HEK293 (cell line): ENCODE data around the gene RPGRIP1L.

ENCODE experiments used
- RBAK ChIP-seq: fragments of 450-650 bp; formaldehyde crosslinking; IDR thresholded peaks from 2 replicates; pipeline ENCODE4 v1.5.1; 2016; ENCODE audit warnings: missing biosample characterization, missing genetic modification characterization
- SP2 ChIP-seq: fragments of 450-650 bp; formaldehyde crosslinking; IDR thresholded peaks from 2 replicates; pipeline ENCODE4 v1.5.1; 2016; ENCODE audit warnings: missing biosample characterization, missing genetic modification characterization
- TRIM28 ChIP-seq: IDR thresholded peaks from 2 replicates; pipeline ENCODE4 v1.6.1; 2011; ENCODE audit warnings: low read length, control low read depth, borderline replicate concordance
- WT1 ChIP-seq: fragments of 450-650 bp; formaldehyde crosslinking; IDR thresholded peaks from 2 replicates; pipeline ENCODE4 v1.5.1; 2016; ENCODE audit warnings: missing biosample characterization, missing genetic modification characterization
- ZIC2 ChIP-seq: fragments of 450-650 bp; formaldehyde crosslinking; IDR thresholded peaks from 2 replicates; pipeline ENCODE4 v1.5.1; 2016; ENCODE audit warnings: missing biosample characterization, missing genetic modification characterization
- ZNF133 ChIP-seq: fragments of 450-650 bp; formaldehyde crosslinking; IDR thresholded peaks from 2 replicates; pipeline ENCODE4 v1.5.1; 2016; ENCODE audit warnings: missing biosample characterization, missing genetic modification characterization
- ZNF155 ChIP-seq: fragments of 450-650 bp; formaldehyde crosslinking; IDR thresholded peaks from 2 replicates; pipeline ENCODE4 v1.5.1; 2016; ENCODE audit warnings: missing biosample characterization, missing genetic modification characterization
- ZNF221 ChIP-seq: fragments of 450-650 bp; formaldehyde crosslinking; IDR thresholded peaks from 2 replicates; pipeline ENCODE4 v1.5.1; 2017; ENCODE audit warnings: missing biosample characterization, missing genetic modification characterization, borderline replicate concordance
- ZNF292 ChIP-seq: fragments of 450-650 bp; formaldehyde crosslinking; IDR thresholded peaks from 2 replicates; pipeline ENCODE4 v1.5.1; 2016; ENCODE audit warnings: low read depth, missing biosample characterization, missing genetic modification characterization, borderline replicate concordance
- ZNF335 ChIP-seq: fragments of 450-650 bp; formaldehyde crosslinking; conservative IDR thresholded peaks from 2 replicates; pipeline ENCODE4 v1.5.1; 2016; ENCODE audit warnings: missing biosample characterization, missing genetic modification characterization
- ZNF394 ChIP-seq: fragments of 450-650 bp; formaldehyde crosslinking; IDR thresholded peaks from 2 replicates; pipeline ENCODE4 v1.5.1; 2016; ENCODE audit warnings: missing biosample characterization, missing genetic modification characterization, mild to moderate bottlenecking, moderate library complexity, borderline replicate concordance
- ZNF654 ChIP-seq: fragments of 450-650 bp; formaldehyde crosslinking; IDR thresholded peaks from 2 replicates; pipeline ENCODE4 v1.5.1; 2016; ENCODE audit warnings: low read depth, missing biosample characterization, missing genetic modification characterization
- ZNF791 ChIP-seq: fragments of 450-650 bp; formaldehyde crosslinking; IDR thresholded peaks from 2 replicates; pipeline ENCODE4 v1.5.1; 2016; ENCODE audit warnings: missing biosample characterization, missing genetic modification characterization
- ZNF843 ChIP-seq: fragments of 450-650 bp; formaldehyde crosslinking; IDR thresholded peaks from 2 replicates; pipeline ENCODE4 v1.5.1; 2016; ENCODE audit warnings: missing biosample characterization, missing genetic modification characterization
- TF ChIP-seq, protein P1 (sequence below): fragments of 450-650 bp; formaldehyde crosslinking; IDR thresholded peaks from 2 replicates; pipeline ENCODE4 v1.5.1; 2016; ENCODE audit warnings: missing biosample characterization, missing genetic modification characterization
- TF ChIP-seq, protein P2 (sequence below): fragments of 450-650 bp; formaldehyde crosslinking; IDR thresholded peaks from 2 replicates; pipeline ENCODE4 v1.5.1; 2017; ENCODE audit warnings: missing biosample characterization, missing genetic modification characterization
- TF ChIP-seq, protein P3 (sequence below): fragments of 450-650 bp; formaldehyde crosslinking; IDR thresholded peaks from 2 replicates; pipeline ENCODE4 v1.5.1; 2016; ENCODE audit warnings: missing biosample characterization, missing genetic modification characterization
- TF ChIP-seq, protein P4 (sequence below): fragments of 450-650 bp; formaldehyde crosslinking; IDR thresholded peaks from 2 replicates; pipeline ENCODE4 v1.5.1; 2016; ENCODE audit warnings: missing biosample characterization, missing genetic modification characterization
- TF ChIP-seq, protein P5 (sequence below): fragments of 450-650 bp; formaldehyde crosslinking; IDR thresholded peaks from 2 replicates; pipeline ENCODE4 v1.5.1; 2016; ENCODE audit warnings: missing biosample characterization, missing genetic modification characterization, borderline replicate concordance
- TF ChIP-seq, protein P6 (sequence below): fragments of 450-650 bp; formaldehyde crosslinking; IDR thresholded peaks from 2 replicates; pipeline ENCODE4 v1.5.1; 2016; ENCODE audit warnings: missing biosample characterization, missing genetic modification characterization
- TF ChIP-seq, protein P7 (sequence below): fragments of 450-650 bp; formaldehyde crosslinking; IDR thresholded peaks from 2 replicates; pipeline ENCODE4 v1.5.1; 2016; ENCODE audit warnings: missing biosample characterization, missing genetic modification characterization
- TF ChIP-seq, protein P8 (sequence below): fragments of 450-650 bp; formaldehyde crosslinking; IDR thresholded peaks from 2 replicates; pipeline ENCODE4 v1.5.1; 2017; ENCODE audit warnings: missing biosample characterization, missing genetic modification characterization
- TF ChIP-seq, protein P9 (sequence below): fragments of 450-650 bp; formaldehyde crosslinking; IDR thresholded peaks from 2 replicates; pipeline ENCODE4 v1.5.1; 2017; ENCODE audit warnings: missing biosample characterization, missing genetic modification characterization

The RPGRIP1L gene

DNA sequence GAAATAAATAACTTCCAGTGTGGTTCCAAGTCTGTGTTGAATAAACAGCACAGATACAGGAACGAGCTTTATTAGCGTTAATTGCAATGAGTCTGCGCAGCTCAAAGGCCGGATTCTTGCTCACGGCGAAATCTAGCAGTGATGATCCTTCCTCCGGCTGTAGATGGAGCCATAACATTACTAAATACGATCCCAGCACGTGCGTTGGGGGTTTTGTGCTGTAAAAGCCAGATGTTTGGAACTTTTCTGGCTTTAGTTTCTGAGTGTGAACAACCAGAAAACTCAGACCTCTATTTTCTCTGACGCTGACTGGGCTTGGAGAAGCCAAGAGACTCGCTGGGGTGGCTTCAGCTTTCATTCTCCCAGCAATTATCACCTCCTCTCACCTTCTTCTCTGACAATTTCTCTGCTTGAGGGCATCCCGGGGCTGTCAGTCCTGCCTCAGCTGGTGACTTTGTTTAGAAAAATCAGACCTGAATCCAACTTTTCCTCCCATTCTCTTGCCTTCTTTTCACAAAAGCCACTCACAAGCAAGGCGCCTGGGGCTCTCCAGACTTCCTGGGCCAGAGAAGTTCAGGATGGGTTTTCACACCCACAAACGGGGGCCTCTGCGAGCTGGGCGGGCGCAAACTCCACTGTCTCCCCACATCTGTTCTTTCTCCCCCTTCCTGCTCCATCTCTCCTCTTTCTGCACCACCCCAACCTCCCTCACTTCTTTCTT, 153.5 kb downstream of the RPGRIP1L start (continued):
- TF ChIP-seq, protein P1, sequence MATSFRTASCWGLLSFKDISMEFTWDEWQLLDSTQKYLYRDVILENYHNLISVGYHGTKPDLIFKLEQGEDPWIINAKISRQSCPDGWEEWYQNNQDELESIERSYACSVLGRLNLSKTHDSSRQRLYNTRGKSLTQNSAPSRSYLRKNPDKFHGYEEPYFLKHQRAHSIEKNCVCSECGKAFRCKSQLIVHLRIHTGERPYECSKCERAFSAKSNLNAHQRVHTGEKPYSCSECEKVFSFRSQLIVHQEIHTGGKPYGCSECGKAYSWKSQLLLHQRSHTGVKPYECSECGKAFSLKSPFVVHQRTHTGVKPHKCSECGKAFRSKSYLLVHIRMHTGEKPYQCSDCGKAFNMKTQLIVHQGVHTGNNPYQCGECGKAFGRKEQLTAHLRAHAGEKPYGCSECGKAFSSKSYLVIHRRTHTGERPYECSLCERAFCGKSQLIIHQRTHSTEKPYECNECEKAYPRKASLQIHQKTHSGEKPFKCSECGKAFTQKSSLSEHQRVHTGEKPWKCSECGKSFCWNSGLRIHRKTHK (tag by site-specific recombination), result no peak
- TF ChIP-seq ZNF394 (no peak), ZNF221 (tag by site-specific recombination) (no peak), ZNF654 (tag by site-specific recombination) (peak; percentile 94), SP2 (tag by site-specific recombination) (no peak), ZNF791 (no peak), ZNF133 (no peak), ZNF335 (0 out of 2 replicates have a peak, but pooled peaks have one; percentile 29), ZIC2 (tag by site-specific recombination) (no peak), ZNF155 (no peak), ZNF292 (tag by site-specific recombination) (no peak), WT1 (no peak), ZNF843 (tag by site-specific recombination) (no peak; the same call in 1 of the 2 replicates), RBAK (tag by site-specific recombination) (no peak), TRIM28 (no peak)
- TF ChIP-seq, protein P2, sequence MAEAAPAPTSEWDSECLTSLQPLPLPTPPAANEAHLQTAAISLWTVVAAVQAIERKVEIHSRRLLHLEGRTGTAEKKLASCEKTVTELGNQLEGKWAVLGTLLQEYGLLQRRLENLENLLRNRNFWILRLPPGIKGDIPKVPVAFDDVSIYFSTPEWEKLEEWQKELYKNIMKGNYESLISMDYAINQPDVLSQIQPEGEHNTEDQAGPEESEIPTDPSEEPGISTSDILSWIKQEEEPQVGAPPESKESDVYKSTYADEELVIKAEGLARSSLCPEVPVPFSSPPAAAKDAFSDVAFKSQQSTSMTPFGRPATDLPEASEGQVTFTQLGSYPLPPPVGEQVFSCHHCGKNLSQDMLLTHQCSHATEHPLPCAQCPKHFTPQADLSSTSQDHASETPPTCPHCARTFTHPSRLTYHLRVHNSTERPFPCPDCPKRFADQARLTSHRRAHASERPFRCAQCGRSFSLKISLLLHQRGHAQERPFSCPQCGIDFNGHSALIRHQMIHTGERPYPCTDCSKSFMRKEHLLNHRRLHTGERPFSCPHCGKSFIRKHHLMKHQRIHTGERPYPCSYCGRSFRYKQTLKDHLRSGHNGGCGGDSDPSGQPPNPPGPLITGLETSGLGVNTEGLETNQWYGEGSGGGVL (tag by site-specific recombination), result no peak
- TF ChIP-seq, protein P3, sequence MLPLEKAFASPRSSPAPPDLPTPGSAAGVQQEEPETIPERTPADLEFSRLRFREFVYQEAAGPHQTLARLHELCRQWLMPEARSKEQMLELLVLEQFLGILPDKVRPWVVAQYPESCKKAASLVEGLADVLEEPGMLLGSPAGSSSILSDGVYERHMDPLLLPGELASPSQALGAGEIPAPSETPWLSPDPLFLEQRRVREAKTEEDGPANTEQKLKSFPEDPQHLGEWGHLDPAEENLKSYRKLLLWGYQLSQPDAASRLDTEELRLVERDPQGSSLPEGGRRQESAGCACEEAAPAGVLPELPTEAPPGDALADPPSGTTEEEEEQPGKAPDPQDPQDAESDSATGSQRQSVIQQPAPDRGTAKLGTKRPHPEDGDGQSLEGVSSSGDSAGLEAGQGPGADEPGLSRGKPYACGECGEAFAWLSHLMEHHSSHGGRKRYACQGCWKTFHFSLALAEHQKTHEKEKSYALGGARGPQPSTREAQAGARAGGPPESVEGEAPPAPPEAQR, result no peak
- TF ChIP-seq, protein P4, sequence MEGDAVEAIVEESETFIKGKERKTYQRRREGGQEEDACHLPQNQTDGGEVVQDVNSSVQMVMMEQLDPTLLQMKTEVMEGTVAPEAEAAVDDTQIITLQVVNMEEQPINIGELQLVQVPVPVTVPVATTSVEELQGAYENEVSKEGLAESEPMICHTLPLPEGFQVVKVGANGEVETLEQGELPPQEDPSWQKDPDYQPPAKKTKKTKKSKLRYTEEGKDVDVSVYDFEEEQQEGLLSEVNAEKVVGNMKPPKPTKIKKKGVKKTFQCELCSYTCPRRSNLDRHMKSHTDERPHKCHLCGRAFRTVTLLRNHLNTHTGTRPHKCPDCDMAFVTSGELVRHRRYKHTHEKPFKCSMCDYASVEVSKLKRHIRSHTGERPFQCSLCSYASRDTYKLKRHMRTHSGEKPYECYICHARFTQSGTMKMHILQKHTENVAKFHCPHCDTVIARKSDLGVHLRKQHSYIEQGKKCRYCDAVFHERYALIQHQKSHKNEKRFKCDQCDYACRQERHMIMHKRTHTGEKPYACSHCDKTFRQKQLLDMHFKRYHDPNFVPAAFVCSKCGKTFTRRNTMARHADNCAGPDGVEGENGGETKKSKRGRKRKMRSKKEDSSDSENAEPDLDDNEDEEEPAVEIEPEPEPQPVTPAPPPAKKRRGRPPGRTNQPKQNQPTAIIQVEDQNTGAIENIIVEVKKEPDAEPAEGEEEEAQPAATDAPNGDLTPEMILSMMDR (tag by site-specific recombination), result peak; percentile 83
- TF ChIP-seq, protein P5, sequence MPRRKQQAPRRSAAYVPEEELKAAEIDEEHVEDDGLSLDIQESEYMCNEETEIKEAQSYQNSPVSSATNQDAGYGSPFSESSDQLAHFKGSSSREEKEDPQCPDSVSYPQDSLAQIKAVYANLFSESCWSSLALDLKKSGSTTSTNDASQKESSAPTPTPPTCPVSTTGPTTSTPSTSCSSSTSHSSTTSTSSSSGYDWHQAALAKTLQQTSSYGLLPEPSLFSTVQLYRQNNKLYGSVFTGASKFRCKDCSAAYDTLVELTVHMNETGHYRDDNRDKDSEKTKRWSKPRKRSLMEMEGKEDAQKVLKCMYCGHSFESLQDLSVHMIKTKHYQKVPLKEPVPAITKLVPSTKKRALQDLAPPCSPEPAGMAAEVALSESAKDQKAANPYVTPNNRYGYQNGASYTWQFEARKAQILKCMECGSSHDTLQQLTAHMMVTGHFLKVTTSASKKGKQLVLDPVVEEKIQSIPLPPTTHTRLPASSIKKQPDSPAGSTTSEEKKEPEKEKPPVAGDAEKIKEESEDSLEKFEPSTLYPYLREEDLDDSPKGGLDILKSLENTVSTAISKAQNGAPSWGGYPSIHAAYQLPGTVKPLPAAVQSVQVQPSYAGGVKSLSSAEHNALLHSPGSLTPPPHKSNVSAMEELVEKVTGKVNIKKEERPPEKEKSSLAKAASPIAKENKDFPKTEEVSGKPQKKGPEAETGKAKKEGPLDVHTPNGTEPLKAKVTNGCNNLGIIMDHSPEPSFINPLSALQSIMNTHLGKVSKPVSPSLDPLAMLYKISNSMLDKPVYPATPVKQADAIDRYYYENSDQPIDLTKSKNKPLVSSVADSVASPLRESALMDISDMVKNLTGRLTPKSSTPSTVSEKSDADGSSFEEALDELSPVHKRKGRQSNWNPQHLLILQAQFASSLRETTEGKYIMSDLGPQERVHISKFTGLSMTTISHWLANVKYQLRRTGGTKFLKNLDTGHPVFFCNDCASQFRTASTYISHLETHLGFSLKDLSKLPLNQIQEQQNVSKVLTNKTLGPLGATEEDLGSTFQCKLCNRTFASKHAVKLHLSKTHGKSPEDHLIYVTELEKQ (tag by site-specific recombination), result no peak
- TF ChIP-seq, protein P6, sequence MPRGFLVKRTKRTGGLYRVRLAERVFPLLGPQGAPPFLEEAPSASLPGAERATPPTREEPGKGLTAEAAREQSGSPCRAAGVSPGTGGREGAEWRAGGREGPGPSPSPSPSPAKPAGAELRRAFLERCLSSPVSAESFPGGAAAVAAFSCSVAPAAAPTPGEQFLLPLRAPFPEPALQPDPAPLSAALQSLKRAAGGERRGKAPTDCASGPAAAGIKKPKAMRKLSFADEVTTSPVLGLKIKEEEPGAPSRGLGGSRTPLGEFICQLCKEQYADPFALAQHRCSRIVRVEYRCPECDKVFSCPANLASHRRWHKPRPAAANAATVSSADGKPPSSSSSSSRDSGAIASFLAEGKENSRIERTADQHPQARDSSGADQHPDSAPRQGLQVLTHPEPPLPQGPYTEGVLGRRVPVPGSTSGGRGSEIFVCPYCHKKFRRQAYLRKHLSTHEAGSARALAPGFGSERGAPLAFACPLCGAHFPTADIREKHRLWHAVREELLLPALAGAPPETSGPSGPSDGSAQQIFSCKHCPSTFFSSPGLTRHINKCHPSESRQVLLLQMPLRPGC, result no peak
- TF ChIP-seq, protein P7, sequence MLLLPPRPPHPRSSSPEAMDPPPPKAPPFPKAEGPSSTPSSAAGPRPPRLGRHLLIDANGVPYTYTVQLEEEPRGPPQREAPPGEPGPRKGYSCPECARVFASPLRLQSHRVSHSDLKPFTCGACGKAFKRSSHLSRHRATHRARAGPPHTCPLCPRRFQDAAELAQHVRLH (tag by site-specific recombination), result no peak
- TF ChIP-seq, protein P8, sequence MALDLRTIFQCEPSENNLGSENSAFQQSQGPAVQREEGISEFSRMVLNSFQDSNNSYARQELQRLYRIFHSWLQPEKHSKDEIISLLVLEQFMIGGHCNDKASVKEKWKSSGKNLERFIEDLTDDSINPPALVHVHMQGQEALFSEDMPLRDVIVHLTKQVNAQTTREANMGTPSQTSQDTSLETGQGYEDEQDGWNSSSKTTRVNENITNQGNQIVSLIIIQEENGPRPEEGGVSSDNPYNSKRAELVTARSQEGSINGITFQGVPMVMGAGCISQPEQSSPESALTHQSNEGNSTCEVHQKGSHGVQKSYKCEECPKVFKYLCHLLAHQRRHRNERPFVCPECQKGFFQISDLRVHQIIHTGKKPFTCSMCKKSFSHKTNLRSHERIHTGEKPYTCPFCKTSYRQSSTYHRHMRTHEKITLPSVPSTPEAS, result no peak
- TF ChIP-seq, protein P9, sequence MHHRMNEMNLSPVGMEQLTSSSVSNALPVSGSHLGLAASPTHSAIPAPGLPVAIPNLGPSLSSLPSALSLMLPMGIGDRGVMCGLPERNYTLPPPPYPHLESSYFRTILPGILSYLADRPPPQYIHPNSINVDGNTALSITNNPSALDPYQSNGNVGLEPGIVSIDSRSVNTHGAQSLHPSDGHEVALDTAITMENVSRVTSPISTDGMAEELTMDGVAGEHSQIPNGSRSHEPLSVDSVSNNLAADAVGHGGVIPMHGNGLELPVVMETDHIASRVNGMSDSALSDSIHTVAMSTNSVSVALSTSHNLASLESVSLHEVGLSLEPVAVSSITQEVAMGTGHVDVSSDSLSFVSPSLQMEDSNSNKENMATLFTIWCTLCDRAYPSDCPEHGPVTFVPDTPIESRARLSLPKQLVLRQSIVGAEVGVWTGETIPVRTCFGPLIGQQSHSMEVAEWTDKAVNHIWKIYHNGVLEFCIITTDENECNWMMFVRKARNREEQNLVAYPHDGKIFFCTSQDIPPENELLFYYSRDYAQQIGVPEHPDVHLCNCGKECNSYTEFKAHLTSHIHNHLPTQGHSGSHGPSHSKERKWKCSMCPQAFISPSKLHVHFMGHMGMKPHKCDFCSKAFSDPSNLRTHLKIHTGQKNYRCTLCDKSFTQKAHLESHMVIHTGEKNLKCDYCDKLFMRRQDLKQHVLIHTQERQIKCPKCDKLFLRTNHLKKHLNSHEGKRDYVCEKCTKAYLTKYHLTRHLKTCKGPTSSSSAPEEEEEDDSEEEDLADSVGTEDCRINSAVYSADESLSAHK (tag by site-specific recombination), result no peak
